NCI-H748 treated with DMSO at 0.1 percent for 48 hours (cell line): Measurements from ENCODE around the gene VAV2.

Experiments
- DNase-seq: peaks from one replicate; lab custom pipeline; 2025; lab: John Stamatoyannopoulos, UW

Gene VAV2

DNA sequence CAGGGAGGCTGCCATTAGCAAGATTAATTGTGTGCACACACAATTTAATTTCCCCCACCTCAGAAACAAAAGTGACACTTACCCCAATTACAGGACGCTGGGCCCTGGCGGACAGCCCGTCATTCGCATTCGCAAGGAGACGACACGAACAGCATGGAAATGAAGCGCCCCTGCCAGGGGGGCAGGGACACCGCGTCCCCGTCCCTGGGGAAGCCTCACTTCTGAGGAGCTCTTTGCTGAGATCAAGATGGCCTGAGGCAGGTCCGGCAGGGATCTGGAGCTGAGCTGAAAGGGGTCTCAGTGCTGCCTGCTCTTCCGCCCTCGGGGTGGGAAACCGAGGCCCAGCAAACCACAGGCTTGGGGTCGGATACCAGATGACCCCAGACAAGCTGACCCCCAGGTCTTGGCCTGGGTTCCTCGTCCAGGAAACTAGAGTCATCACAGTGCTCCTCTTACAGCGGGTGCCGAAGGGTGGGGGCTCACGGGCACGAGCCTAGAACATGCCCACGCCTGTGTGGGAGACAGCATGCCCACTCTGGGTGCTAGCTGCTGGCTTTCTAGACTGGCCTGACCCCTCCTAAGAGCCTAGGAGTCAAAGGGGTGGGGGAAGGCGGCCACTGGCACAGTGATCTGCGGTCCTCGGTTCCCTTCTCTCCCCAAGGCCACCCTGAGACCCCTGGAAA, 103.2 kb downstream of the VAV2 start:
- DNase-seq: no peak

DNA sequence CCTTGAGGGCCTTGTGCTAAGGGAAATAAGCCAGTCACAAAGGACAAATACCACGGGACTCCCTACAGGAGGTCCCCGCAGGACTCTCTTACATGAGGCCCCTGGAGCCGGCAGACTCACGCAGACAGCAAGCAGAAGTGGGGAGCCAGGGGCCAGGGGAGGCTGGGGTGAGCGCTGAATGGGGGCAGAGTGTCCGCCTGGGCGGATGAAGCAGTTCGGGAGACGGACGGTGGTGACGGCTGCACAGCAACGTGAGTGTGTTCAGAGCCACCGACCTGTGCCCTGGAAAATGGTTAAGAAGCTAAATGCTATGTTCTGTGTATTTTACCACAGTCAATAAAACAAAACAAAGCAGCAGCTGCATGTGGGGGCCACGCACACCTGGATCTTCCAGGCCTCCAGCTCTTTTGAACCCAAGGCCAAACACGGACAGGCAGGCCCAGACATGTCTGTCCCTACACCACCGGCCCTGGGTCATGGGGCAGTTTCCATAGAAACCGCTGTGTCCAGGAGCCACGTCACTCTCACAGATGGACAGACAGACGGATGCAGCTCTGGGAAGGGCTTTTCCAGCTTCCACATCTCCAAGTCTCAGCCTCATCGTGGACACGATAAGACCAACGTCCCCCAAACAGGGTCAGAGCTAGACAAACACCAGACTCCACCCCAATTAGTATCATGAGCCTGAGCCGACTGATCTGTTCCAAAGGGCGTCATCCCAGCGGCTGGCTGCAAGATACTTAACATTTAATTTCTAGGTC, 103.9 kb downstream of the VAV2 start:
- DNase-seq: peak; percentile 100

DNA sequence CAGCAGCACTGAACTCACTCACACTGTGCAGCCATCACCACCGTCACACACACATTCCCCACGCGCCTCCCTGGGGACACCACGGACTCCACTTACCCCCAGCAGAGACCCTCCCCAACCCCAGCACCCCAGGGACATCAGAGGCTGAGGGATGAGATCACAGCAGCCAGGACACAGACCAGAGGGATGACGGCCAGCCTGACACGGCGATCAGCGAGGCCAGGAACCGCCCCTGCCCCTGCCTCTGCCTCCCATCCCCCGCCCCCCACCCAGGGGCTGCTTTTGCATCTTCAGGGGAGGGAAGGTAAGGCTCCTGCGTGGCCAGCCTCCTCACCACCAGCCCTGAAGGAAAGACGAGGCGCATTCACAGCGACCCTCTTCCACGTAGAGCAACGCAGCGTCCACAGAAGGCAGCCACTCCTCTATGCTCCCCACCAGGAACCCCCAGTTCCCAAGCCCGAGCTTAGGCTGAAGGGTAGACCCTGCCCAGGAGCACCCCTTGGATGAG, 104.5 kb downstream of the VAV2 start:
- DNase-seq: no peak

DNA sequence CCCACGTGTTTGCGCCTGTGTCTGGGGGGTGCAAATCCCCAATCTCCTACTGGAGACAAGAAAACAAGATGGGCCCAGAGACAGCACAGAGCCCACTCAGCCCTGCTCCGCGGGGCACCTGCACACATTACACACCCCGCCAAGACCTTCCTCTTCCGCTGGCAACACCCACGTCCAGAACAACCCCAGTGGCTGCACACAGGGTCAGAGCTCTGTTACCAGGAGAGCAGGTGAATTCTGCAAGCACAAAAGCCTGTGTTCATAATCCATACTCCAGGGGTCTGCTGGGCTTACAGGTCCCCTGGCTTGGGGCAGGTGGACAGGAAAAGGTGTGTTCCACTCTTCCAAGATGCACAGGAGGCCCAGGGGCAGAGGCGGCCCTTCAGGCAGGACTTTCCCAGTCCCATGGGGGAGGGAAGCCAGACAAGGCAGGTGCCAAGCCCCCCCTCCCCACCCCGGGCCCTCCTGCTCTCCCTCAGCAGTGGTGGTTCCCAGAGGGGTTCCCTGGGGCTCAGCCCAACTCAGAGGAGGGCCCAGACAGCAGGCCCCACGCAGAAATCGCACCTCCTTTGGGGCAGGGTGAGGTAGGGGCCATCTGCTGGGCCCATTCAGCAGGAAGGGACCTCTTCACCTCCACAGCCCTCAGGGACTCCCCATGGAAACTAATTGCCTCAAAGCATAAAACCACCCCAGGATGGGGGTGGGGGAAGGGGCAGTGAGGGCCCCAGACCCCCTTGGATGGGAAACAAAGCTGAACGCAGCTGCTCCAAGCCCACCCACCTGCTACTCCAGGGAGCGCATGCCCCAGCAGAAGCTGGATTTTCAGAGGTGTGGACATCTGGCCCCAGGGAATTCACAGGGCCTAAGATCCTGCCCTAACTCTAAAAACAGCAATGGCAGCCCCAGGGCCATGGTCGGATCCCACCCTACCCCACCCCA, 105.3 kb downstream of the VAV2 start:
- DNase-seq: peak; percentile 64

DNA sequence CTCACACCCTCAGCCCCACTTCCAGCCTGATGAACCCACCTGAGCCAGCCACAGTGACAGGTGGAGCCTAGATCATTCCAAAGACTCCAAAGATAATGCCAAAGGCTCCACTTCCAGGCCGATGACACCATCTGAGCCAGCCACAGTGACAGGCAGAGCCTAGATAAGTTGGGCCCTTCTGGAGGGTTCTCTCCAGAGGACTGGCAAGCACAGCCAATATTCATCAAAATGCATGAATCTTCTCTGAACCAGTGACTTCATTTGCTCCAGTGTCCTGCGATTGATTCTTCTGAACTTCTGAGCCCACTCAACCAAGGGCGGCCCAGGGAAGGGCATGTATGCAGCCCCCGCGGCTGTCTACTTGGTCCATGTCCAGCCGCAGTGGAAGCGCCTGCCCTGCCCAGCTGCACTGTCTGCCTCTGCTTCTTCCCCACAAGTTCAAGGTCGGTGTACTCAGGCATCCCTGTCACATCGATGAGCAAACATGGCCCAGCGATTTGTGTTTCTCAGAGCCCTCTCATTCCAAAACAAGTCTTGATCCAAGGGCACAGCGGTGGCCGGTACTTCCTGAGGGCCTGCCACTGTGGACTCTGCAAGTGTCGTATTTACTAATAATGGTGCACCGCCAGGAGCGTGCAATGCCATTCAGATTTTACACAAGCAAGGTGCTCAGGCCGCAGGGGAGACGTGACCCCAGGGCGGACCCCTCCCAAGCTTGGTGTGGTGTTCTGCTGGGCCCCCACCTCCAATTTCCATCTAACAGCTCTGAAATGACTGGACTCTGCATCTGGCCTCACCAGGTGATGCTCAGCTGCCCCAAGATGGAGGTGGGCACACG, 107.0 kb downstream of the VAV2 start:
- DNase-seq: no peak

DNA sequence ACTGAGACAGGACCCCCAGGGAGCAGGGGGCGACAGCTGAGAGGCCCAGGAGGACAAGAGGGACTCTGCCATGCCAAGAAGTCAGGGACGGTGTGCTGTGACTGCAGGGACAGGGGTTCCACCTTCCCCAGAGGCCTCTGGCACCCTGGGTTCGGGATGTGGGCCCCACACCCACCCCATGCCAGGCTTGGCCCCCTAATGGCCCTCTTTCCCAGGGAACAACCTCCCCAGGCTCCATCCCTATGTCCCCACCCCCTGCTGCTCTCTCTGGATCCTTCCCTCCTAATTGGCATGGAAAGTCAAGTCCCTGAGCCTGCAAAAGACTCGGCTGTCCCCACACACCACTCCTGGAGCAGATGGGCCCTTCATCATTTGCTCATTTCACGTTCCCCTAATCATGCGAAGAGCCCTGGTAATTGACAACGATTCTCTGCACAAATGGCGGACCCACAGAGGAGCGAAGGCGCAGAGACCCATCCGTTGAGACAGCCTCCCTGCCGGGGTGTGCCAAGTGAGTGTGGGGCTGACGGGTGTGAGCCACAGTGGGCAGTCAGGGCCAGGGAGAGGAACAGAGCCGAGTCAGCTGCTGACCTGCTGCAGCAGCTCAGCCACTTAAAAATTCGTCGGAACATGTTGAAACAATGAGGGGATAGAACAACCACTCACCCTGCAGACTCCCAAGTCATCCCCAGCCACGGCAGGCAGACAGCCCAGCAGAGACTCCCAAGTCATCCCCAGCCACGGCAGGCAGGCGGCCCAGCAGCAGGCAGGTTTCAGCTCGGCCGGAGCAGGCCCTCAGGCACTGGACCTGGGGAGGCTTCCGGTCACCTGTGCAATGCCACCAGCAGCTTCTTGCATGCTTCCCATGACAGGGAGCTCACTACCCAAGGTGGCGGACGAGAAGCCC, 109.0 kb downstream of the VAV2 start:
- DNase-seq: no peak

DNA sequence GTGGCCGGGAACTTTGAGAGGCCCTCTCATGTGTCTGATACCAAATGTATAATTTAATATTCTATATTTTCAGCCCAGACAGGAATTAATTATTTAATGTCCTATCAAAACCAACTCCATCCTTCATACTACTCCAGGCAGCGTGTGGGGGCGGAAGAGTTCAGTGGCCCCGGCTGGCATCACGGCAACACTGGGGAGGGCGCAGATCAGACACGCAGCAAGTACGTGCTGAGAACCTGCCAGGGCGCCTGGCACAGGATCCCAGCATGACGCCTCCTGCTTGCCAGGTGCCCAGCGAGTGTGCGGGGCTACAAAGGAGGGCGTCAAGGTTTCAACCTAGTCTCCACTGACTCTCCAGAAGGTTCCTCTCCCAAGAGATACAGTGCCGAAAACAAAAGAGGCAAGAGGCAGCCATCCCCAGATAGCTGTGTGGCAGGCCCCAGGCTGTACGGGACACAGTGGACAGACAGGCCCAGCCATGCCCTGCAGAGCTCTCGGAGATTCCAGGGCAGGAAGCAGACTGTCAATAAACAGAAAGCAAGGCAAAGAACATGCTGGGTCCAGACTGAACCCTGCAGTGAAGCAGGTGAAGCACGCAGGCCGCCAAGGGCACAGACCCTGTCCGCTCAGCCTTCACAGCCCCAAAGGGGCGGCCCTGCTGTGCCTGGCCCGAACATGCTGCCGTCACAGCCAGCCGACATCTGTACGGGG, 110.3 kb downstream of the VAV2 start:
- DNase-seq: no peak

DNA sequence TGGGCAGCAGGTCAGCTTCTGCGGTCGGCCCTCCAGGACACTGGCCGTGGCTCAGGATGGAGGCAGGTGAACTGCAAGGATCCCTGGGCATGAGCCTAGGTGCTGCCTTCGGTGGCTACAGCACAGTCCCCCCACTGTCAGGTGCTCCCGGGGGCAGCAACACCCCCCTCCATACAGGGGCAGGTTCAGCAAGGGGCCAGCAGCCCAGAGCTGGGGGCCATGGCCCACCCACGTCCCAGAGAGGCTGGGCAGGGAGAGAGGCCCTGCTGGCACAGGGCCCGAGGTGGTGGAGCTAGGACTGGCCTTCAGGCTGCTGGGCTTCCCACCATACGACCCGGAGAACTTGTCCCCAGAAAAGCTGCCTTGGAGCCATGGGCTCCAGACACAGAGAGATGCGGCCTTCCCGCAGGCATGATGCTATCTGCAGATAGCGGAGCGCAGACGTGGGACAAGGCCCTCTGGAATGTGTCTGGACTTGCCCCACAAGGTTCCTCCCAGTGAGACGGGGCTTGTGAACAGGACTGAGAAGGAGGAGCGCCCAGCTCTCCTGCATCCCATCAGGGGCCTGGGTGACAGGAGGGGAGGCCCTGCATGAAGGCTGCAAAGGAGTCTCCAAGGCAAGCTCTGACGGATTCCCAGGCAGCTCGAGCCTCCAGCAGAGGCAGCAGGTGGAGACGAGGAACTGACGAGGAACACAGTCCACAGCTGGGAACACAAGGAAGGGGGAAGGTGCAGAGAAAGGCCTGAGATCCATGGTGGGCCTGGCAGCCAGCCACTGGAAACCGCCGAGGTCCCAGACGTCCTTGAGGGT, 111.1 kb downstream of the VAV2 start:
- no peak for DNase-seq

DNA sequence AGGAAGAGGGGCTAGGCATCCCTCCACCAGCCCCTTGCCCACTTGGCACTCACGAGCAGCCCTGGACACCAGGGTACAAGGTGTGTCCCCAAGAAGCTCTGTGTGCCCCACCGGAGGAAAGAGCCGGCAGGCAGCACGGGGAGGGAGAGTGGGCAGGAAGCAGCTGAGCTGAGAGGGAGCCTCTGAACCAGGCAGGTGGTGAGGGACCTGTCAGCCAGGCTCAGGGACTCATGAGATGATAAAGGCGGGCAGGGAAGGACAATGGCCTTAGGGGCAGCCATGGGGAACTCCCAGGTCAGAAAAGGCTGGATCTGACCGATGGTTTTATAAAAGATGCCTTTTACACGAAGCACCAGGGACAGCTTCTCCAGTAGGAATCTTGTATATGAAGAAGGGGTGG, 112.0 kb downstream of the VAV2 start:
- no peak for DNase-seq

DNA sequence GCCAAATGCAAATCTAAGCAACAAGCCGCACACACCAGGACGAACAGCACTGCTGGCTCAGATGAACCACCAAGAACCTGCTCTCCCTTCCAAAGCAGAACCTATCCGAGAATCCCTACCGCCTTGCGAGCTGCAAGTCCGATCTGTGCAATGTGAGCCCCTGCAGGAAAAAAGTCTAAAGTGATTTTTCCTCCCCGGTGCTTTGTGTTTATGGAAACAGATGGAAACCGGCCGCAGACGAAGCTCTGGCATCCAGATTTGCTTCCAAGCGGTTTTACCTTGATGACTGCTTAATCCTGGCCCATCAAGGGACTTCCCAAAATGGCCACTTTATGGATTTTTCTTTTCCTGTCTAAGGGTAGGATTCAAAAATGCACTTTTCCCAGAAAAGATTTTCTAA, 112.5 kb downstream of the VAV2 start:
- DNase-seq: no peak

DNA sequence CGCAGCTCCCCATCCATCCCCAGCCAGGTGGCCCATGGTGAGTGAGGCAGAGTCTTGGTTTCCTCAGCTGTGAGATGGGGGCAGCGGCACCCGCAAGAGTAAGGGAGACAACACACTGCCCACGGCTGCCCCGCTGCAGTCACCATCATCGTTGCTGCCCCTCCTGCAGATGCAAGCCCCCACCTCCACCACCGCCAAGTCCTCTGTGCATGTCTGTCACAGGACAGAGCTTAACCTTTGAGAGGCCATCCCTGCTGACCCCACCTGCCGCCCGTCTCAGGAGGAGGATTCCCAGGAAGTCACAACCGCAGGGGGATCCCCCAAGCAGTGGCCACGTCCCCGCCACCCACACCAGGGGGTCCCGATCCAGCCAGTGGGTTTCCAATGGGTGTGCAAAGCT, 113.7 kb downstream of the VAV2 start:
- DNase-seq: no peak

DNA sequence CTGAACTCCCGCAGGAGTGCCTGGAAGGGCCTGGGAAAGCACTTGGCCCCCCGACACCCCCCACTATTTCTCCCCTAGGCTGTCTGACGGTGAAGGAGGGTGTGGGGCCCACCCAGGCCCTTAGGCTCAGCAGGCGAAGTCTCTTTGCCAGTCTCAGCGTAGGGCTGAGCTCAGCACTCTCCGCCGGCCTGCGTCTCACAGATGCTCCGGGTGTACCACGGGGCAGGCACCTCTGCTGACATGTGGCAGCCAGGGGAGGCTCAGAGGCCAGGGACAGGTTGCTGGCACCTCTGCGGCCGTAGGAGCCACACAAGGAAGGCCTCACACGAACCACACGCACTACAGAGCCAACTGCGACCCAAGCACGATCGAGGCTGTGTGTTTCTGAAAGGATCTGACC, 114.2 kb downstream of the VAV2 start:
- no peak for DNase-seq

DNA sequence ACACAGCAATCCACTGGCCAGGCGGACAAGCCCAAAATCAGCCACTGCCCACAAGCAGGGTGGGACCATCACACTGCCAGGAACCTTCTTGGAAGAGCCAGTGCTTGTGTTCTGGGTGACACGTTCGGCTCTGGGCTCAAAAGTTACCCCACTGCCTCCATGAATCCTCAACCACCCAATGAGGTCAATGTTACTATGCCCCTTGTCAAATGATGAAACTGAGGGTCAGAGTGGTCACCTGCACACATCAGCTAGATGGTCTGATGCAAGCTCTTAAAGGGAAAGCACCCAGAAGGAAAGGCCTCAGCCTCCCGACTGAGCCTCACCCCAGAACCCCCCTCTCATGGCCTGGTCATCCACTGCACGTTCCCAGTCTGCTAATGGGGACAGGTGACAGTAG, 114.8 kb downstream of the VAV2 start:
- no peak for DNase-seq

DNA sequence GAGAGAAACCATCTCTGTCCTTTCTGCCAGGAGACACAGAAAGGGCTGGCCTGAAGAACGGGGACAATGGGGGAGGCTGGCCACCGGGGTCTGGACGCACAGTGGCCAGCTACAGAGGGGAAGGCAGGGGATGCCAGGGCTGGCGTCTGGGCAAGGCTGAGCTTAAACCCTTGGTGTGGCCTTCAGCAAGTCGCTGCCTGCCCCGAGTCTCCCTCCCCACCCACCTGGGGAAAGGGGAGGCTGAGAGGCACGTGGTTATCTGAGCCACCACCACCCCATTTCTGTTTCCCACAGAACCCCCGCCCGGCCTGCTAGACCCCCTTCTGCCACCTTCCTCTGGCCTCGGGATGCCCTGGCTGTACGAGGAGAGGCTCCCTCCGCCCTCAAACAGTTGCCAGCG, 115.3 kb downstream of the VAV2 start:
- DNase-seq: peak; percentile 13

DNA sequence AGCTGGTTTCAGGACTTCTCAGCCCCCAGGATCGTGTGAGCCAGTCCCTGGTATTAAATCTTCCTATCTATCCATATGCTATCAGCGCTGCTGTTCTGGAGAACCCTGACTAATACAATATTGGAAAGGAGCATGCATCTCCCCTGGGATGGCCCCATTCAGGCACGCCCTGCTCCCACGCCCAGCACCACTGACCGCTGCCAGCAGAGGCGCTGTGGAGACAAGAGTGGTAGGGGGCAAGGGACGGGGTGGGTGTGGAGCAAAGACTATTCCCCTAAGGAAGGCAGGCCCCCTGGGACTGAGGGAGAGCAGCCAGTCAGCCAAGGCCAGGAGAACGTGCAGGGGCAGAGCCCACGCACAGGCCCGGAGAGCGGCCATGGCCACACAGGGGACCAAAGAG, 116.0 kb downstream of the VAV2 start:
- no peak for DNase-seq

DNA sequence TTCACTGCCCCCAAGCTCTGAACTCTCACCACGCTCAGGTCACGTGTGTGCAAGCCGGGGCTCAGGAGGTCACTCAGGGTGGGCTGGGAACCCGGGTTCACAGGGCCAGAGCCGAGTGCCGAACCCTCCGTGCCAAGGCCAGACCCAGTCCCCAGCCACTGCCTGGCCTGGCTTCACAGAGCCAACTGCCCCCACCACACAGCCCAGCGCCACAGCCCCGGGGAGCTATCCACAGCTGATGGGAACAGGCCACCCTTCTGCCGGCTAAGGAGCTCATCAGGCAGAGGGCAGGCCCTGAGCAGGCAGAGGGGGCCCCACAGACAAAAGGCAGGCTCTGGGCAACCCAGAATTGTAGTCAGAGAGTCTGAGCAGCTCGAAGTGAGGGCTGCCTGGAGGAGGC, 117.0 kb downstream of the VAV2 start:
- no peak for DNase-seq

DNA sequence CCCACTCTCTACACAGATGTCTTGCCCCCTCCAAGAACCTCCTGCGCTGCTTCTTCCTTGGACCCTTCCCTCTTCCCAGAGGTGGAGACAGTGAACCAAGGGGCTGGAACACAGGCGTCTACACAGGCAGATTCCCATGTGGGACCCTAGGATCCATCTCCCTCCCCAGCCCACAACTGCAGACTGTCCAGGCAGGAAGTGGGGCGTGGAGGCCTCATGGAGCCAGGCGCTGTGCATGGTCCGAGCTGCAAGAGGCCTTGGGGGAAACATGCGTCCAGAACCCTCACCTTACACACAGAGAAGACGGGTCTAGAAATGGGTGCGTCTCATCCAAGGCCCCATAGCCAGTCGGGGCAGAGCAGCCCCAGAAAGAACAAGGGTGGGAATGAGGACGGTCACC, 117.5 kb downstream of the VAV2 start:
- DNase-seq: no peak

DNA sequence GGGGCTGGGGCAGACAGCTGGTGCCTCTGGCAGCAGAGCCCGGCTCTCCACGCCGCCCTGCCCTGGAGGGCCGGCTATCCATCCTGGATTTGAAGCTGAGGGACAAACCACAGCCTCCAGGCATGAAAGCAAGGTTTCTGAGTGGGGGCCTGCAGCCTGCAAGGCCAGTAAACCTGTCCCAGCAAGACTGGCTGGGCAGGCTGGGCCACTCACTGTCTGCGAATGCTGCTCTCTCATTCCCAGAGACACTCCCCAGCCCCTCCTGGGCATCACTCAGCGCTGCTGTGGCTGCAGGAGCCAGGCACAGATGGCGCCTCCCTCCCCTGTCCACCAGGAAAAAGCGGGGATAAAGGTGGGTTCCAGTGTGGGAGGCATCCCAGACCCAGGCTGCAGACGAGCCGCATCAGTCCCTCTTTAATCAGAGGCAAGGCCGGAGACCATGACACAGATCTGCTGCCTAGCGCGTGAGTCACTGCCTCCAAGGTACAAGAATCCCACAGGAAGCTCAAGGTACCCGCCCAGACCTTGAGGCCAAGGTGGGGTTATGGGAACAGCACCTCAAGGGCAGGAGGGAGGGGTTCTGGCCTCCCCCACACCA, 118.0 kb downstream of the VAV2 start:
- DNase-seq: no peak

DNA sequence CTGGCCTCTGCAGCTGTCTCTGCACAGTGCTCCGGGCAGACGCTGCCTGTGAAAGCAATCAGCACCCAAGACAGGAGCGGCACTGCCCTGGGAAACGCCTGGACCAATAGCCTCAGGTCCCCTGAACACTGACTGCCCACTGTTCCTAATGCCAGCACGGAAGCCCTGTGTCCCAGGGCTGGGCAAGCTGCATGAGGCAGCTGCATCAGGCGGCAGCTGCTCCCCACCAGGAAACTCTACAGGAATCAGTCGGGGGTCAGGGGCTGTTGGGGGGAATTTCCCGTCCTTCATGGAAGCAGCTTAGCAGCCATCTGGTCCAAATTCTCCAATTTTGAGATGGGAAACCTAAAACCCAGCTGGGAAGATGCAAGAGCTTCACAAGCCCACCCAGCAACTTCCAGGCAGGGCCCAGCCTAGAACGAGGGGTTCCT, 118.6 kb downstream of the VAV2 start:
- DNase-seq: no peak
